OCI-LY7 (cell line): ENCODE results near the gene HLTF.

Experiments used
- CTCF ChIP-seq: fragments of 200-600 bp; sonication (generic); conservative IDR thresholded peaks from 2 replicates; pipeline ENCODE4 v1.5.1; 2014; ENCODE audit warnings: mild to moderate bottlenecking, antibody characterized with exemption, low read length, moderate library complexity, mixed read lengths
- EZH2phosphoT487 ChIP-seq: fragments of 200-600 bp; sonication (generic); IDR thresholded peaks from 2 replicates; pipeline ENCODE4 v1.6.1; 2018; ENCODE audit warnings: low read depth, borderline replicate concordance, mild to moderate bottlenecking, mixed run types, antibody characterized with exemption, low read length, moderate library complexity, mixed read lengths

GRCh38 chr3:148998715-148999423 is 87.5 kb downstream of the HLTF start:
- TF ChIP-seq CTCF (no peak), EZH2phosphoT487 (no peak)
